ENCODE results near the gene TMEM221. TPM values are rescaled to one million over a fixed set of nuclear protein-coding genes. Genes with fewer than 3 reads are reported as not detected.
"Not testable (repeated sequence)": the region's sequence is repeated elsewhere in the genome, so short reads cannot be mapped to it uniquely, and the experiment has no call there.

TMEM221 gene
- total RNA-seq, 4 donors from 2014 or later, result 0.48 TPM; not detected in 3

- Histone ChIP-seq H3K36me3 (no peaks in the 10 kb centered on the region), H3K4me1 (peaks cover 0 to 9% (median 3%) of the 10 kb centered on the region in 4 donors), H3K9me3 (no peaks in the 10 kb centered on the region), H3K27ac (peak overlapping the region in 2 of 4 donors; percentile 9 to 26), H3K4me3 (no peak overlapping the region), H3K27me3 (no peaks in the 10 kb centered on the region)
- intact Hi-C loops (cut with DNase I; ENCODE audit: low total_unique reads) (no loop called here), in situ Hi-C loops (cut with MboI; ENCODE audit: low pct_ligation_motif_present in 1 of 4, low pct_unique_long_range_greater_than_20kb in 1 of 4, low sequenced_read_pairs in 3 of 4) (no loop called here)
- TF ChIP-seq POLR2A (IDR thresholded peaks at IDR 0.05) (no peak), POLR2AphosphoS5 (IDR thresholded peaks at IDR 0.05) (no peak), CTCF (IDR thresholded peaks at IDR 0.05) (no peak), EP300 (IDR thresholded peaks at IDR 0.05; ENCODE audit: low read depth) (no peak)
- no peak for DNase-seq
- WGBS, 2 donors (ENCODE audit: low coverage in 1 of 2), result 67 to 78% methylated on average over 5 to 6 of the region's 6 CpGs
Measured at GRCh38 chr19:17479325-17479791, 30.9 kb upstream of the TMEM221 start.

- TF ChIP-seq POLR2AphosphoS5 (IDR thresholded peaks at IDR 0.05), result no peak
- no peak for TF ChIP-seq POLR2A (IDR thresholded peaks at IDR 0.05)
- TF ChIP-seq EP300 (IDR thresholded peaks at IDR 0.05; ENCODE audit: low read depth), result no peak
- TF ChIP-seq CTCF (IDR thresholded peaks at IDR 0.05), result no peak
- Histone ChIP-seq H3K4me1 (peaks cover 8 to 24% (median 12%) of the 10 kb centered on the region in 4 donors), H3K27me3 (no peaks in the 10 kb centered on the region), H3K36me3 (no peaks in the 10 kb centered on the region), H3K9me3 (no peaks in the 10 kb centered on the region), H3K27ac (peak overlapping the region; percentile 3 to 56 (median 38)), H3K4me3 (no peak overlapping the region)
- peak; percentile 31 for DNase-seq
- in situ Hi-C loops (cut with MboI; ENCODE audit: low pct_ligation_motif_present in 1 of 4, low pct_unique_long_range_greater_than_20kb in 1 of 4, low sequenced_read_pairs in 3 of 4) (no loop called here), intact Hi-C loops (cut with DNase I; ENCODE audit: low total_unique reads) (no loop called here)
- 34 to 49% methylated on average over 5 to 10 of the region's 10 CpGs for WGBS, 2 donors (ENCODE audit: low coverage in 1 of 2)
Measured at GRCh38 chr19:17475541-17476115, 27.2 kb upstream of the TMEM221 start.

- in situ Hi-C loops (cut with MboI; ENCODE audit: low pct_ligation_motif_present in 1 of 4, low pct_unique_long_range_greater_than_20kb in 1 of 4, low sequenced_read_pairs in 3 of 4); H3K4me3 ChIP-seq; H3K27me3 ChIP-seq; DNase-seq; H3K36me3 ChIP-seq; intact Hi-C loops (cut with DNase I; ENCODE audit: low total_unique reads); H3K9me3 ChIP-seq: not testable (repeated sequence)
- 85% methylated on average over 6 of the region's 6 CpGs; no CpG with 5 or more reads in 1 of the 2 donors for WGBS, 2 donors (ENCODE audit: low coverage in 1 of 2)
- H3K27ac ChIP-seq, result peak overlapping the region; percentile 3 to 56 (median 38)
- peaks cover 8 to 24% (median 13%) of the 10 kb centered on the region in 4 donors for H3K4me1 ChIP-seq
Measured at GRCh38 chr19:17475011-17475540, 26.6 kb upstream of the TMEM221 start.

GRCh38 chr19:17473041-17473440 lies 24.6 kb upstream of the TMEM221 start:
- WGBS, 2 donors (ENCODE audit: low coverage in 1 of 2), result 50 to 82% methylated on average over 2 to 9 of the region's 9 CpGs
- H3K27me3 ChIP-seq, result no peaks in the 10 kb centered on the region
- no peaks in the 10 kb centered on the region for H3K9me3 ChIP-seq
- peak overlapping the region in 1 of 4 donors; percentile 10 for H3K27ac ChIP-seq
- no peaks in the 10 kb centered on the region for H3K36me3 ChIP-seq
- H3K4me1 ChIP-seq, result peaks cover 13 to 38% (median 23%) of the 10 kb centered on the region in 4 donors
- intact Hi-C loops (cut with DNase I; ENCODE audit: low total_unique reads) (no loop called here), in situ Hi-C loops (cut with MboI; ENCODE audit: low pct_ligation_motif_present in 1 of 4, low pct_unique_long_range_greater_than_20kb in 1 of 4, low sequenced_read_pairs in 3 of 4) (no loop called here)
- DNase-seq, result no peak
- no peak for TF ChIP-seq POLR2AphosphoS5 (IDR thresholded peaks at IDR 0.05)
- TF ChIP-seq CTCF (IDR thresholded peaks at IDR 0.05), result no peak
- no peak for TF ChIP-seq EP300 (IDR thresholded peaks at IDR 0.05; ENCODE audit: low read depth)
- TF ChIP-seq POLR2A (IDR thresholded peaks at IDR 0.05), result no peak
- no peak overlapping the region for H3K4me3 ChIP-seq
